NOMO-1 (cell line): Measurements from ENCODE around the gene OR2K2.
"Not testable (repeated sequence)": the region's sequence is repeated elsewhere in the genome, so short reads cannot be mapped to it uniquely, and the experiment has no call there.

ENCODE experiments used
- DNase-seq, 2 experiments: peaks; one replicate each; lab custom pipeline; 2025; ENCODE audit not compliant: unreplicated experiment in 2 of 2; lab: John Stamatoyannopoulos, UW

OR2K2 gene

GRCh38 chr9:111298731-111299598 is 31.1 kb downstream of the OR2K2 start:
- DNase-seq, result peak; percentile 45 to 65

GRCh38 chr9:111298111-111298510 is 31.9 kb downstream of the OR2K2 start:
- DNase-seq, result no peak

GRCh38 chr9:111297066-111297824 is 32.8 kb downstream of the OR2K2 start:
- no peak for DNase-seq

GRCh38 chr9:111294691-111295451 is 35.2 kb downstream of the OR2K2 start:
- DNase-seq, result no peak

- no peak for DNase-seq
Observed at GRCh38 chr9:111287127-111287526, 42.9 kb downstream of the OR2K2 start.

- DNase-seq, result peak in 1 of 2 experiments; percentile 30
Observed at GRCh38 chr9:111284703-111285102, 45.3 kb downstream of the OR2K2 start.

GRCh38 chr9:111282845-111283244 is 47.2 kb downstream of the OR2K2 start:
- peak; percentile 15 to 61 for DNase-seq

GRCh38 chr9:111280795-111281194 is 49.2 kb downstream of the OR2K2 start:
- DNase-seq, result not testable (repeated sequence)
